SH-SY5Y (cell line): ENCODE results near the gene ZCCHC24.

Experiments
- GATA2 ChIP-seq: IDR thresholded peaks from 2 replicates; pipeline ENCODE4 v1.6.1; 2011; ENCODE audit warnings: mild to moderate bottlenecking, low read depth, low read length
- GATA3 ChIP-seq: IDR thresholded peaks from 2 replicates; pipeline ENCODE4 v1.6.1; 2011; ENCODE audit warnings: low read depth, mild to moderate bottlenecking, low read length, moderate library complexity

The ZCCHC24 gene

GRCh38 chr10:79380125-79380945 is 65.1 kb downstream of the ZCCHC24 start:
- TF ChIP-seq GATA3: no peak
- no peak for TF ChIP-seq GATA2

GRCh38 chr10:79379512-79380124 is 65.8 kb downstream of the ZCCHC24 start:
- TF ChIP-seq GATA3: no peak

GRCh38 chr10:79378647-79379511 is 66.5 kb downstream of the ZCCHC24 start:
- no peak for TF ChIP-seq GATA2
- TF ChIP-seq GATA3: no peak

- TF ChIP-seq GATA3: no peak
- TF ChIP-seq GATA2: no peak
Observed at GRCh38 chr10:79378383-79378646, 67.1 kb downstream of the ZCCHC24 start.

GRCh38 chr10:79377557-79378382 is 67.7 kb downstream of the ZCCHC24 start:
- TF ChIP-seq GATA3: no peak

- TF ChIP-seq GATA3: no peak
- TF ChIP-seq GATA2: no peak
Observed at GRCh38 chr10:79376751-79377556, 68.5 kb downstream of the ZCCHC24 start.

GRCh38 chr10:79376078-79376628 is 69.3 kb downstream of the ZCCHC24 start:
- TF ChIP-seq GATA2 (no peak), GATA3 (no peak)

- TF ChIP-seq GATA2 (no peak), GATA3 (no peak)
Observed at GRCh38 chr10:79375321-79376077, 69.9 kb downstream of the ZCCHC24 start.

- TF ChIP-seq GATA3: no peak
Observed at GRCh38 chr10:79374312-79375191, 70.9 kb downstream of the ZCCHC24 start.

GRCh38 chr10:79372871-79373270 is 72.6 kb downstream of the ZCCHC24 start:
- TF ChIP-seq GATA2 (no peak), GATA3 (no peak)

- TF ChIP-seq GATA3: no peak
- no peak for TF ChIP-seq GATA2
Observed at GRCh38 chr10:79367426-79368189, 77.8 kb downstream of the ZCCHC24 start.

GRCh38 chr10:79361726-79362397 is 83.6 kb downstream of the ZCCHC24 start:
- TF ChIP-seq GATA3 (no peak), GATA2 (no peak)
